Endometrial microvascular endothelial cells (primary cell): ENCODE data around the gene TPX2. TPM values are rescaled to one million over a fixed set of nuclear protein-coding genes. Genes with fewer than 3 reads are reported as not detected.
"Not testable (repeated sequence)": the region's sequence is repeated elsewhere in the genome, so short reads cannot be mapped to it uniquely, and the experiment has no call there.

Source experiments
- in situ Hi-C: cut with HindIII; loops from 2 replicates; pipeline ENCODE4 v1.10.0; 2017; ENCODE audit warnings: low sequenced_read_pairs, low pct_unique_long_range_greater_than_20kb; ENCODE audit errors: inconsistent ontology term
- total RNA-seq: library from RNA; depleted of rRNA; stranded (reverse); fragments of >200 nt; gene quantifications from one replicate; pipeline ENCODE4 v1.2.3, GENCODE V29; 2015; ENCODE audit errors: inconsistent ontology term

TPX2 gene
- total RNA-seq, 1 donor from 2014 or later, result 118 TPM

DNA sequence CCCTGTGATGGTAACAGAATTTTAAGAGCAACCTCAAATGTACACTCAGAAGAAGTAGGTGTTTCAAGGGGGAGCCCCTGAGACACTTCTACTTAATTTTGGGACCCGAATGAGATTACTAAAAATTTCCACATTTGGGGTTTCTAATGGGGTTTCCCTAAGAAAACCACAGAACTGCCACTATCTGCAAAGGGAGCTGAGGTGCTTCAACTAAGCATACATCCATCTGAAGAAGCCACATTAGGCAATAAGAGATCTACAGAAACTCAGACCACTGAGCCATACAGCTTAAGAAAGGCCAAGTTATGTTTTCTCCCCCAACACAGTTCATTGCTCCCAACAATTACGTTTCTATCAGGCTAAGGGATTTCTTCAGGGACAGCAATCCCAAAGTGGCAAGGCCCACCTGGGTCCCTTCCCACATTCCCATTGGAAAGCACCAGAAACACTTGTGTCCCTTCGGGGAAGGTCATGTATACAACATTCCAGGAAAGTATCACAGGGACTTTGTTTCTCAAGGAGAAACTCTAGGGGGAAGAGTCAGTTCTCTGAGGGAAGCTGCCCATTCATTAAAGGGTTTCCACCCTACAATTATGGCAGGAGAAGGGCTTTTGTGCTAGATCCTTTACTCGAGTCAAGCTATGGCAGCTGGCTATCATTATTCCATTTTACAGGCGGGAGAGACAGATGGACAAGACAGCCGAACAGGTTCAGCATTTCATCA is 21.4 kb upstream of the TPX2 start:
- in situ Hi-C loops, result no loop called here

DNA sequence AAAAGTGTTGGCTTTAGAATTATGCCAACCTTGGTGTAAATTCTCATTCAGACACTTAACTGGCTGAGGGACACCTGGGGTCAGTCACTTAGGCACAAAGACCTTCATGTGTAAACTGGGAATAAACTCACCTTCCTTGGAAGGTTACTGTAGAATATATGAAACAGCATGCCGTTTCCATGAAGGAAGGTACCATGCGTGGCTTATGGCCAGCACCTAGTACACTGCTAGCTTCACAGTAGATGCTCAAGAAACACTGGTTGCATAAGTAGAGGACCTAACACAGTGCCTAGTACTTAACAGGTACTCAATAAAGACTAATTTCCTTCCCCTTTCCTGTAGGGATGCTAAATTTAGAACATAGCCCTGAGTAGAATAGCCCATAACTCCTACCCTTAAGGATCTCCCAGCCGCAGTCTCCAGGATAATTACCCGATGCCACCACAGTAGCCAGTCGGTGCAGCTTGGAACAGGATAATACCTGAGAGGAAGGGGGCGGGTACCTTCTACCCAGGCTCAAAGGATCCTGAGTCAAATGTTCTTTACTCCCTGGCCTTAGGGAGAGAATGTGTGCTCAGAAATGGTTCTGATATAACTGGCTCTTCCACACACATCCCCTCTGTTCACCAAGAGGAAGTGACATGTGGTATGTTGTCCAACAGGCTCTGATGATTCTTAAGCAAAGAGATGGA is 20.0 kb upstream of the TPX2 start:
- in situ Hi-C loops, result no loop called here

DNA sequence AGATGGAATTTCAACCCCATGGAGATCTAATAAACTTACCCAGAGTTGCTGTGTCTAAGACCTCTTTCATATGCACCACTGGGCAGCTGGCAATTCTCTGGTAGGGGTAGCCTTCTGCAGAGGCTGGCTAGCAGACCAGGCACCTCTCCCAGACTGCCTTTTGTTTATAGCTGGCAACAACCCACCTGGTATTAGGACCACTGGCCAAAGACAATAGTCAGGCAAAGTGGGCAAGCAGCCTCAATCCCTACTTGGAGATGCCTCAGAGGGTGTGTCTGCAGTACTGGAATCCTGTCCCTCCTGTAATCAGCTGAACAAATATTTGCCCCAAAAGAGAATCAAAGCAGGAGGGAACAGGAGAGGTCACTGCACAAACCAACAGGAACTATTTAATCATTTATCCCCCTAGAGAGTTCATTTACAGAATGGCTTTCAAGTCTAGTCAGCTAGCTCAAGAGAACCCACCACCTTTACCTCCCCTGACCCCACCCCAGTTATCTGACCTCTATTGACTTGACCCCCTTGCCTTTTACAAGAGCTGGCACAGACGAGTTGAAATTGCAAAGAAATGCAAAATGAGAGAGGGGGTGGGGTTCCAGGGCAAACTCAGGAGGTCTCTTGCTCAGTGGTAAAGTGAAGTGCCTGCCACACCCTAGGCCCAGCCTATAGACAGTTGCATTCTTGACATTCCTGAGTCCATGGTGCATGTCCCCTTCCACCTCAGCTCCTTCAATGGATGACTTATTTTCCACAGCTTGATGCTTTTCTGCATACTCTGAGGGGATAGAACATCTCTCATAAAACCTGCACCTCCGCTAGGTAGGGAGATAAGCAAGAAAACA is 19.2 kb upstream of the TPX2 start:
- in situ Hi-C loops, result no loop called here

DNA sequence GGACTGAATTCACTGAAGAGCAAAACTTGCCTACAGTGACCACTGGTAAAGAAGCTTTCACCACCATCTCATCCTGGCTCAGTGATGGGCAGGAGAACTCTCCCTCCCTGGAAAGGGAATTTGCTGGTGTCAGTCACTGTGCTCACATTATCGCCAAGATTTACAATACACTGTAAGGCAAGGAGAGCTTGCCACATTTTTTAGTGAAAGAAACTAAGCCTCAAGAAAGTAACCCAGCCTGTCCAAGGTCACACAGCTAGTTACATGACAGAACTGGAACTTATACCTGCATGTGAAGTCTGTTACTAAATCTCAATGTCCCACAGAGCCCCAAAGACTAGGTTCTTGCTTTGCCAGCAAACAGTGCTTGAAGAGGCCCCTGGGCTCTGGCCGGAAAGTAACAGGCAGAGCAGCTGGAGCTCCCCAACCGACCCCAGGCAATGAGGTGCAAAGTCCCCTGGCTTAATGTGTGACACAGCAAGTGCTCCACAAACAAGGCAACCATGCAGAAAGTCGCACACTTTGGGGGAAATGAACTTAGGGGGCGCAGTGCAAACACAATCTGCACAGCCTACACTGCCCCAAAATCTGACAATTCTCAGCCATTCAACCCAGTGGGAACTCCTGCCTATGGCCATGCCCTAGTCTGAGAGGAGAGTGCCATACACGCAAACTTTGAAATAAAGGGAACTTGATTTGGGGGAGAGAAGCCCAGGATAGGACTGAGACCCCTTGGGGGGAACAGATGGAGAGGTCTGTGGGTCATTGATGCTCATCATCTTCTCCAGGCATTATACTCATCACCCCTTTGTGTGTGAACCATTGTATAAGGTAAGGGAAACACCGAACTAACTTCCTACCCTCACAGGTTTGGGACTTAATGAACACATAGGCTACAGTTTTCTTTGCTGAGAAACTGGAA is 18.3 kb upstream of the TPX2 start:
- in situ Hi-C loops, result no loop called here

DNA sequence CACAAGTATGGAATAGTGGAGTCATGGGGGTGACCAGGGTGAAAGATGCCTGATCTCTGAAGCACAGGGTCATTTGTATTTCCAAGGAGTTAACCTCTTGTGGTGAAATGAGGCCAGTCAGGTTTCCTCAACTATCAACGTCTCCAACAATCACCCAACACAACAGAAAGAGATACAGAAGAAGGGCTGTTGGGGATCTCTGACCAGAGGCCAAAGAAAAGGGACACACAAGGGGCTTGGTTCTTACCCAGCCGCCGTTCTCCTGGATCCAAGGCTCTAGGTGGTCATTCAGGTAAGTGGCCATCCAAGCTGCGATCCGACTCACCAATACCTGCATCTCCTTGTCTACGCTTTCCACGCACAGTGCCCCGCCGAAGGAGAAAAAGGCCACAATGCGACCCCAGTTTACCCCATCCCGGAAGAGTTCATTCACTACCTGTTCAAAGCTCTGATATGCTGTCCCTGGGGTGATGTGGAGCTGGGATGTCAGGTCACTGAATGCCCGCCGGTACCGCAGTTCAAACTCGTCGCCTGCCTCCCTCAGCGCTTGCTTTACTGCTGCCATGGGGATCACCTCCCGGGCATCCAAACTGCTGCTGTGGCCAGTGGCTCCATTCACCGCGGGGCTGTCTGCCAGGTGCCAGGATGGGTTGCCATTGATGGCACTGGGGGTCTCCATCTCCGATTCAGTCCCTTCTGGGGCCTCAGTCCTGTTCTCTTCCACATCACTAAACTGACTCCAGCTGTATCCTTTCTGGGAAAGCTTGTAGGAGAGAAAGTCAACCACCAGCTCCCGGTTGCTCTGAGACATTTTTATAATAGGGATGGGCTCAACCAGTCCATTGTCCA is 17.5 kb upstream of the TPX2 start:
- in situ Hi-C loops, result no loop called here

DNA sequence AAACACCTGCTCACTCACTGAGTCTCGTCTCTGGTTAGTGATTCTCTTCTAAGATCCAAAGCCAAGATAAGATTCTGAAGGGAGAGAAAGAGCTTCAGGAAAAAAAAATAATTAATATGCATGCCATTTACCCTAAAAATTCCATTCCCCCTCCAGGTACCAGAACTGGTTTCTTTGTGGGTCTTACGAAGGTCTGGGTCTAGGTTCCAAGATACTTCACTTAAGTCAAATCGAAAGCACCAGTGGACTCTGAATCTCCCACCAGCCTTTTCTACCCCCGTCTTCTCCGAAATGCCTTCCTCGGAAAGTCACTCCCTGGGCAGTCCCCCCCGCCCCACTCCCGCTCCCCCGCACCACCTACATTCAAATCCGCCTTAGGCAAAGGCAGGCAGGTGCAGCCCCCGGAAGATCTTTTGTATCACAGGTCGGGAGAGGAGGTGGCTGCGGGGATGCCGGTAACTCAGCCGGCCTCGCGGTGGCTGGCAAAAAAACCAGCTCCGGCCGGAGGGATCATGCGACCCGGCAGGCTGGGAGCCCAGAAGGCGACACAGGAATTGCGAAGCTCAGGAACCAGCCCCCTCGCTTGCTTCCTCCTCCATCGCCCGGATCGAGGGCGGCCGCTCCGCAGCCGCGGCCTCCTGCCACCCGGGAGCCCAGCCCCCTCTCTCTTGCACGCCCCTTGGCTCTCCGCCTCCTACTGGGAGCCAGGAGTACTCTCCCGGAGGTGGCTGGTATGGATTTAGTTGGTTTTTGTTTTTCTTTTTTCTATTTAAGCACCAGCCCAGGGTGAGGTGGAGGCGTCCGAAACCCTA is 16.6 kb upstream of the TPX2 start, which contains the start of gene BCL2L1:
Gene BCL2L1, minus strand, starts transcription at position 612 of the 812 bp plus-strand sequence. CDS start 650 bp downstream, outside the sequence.
- in situ Hi-C loops, result no loop called here

DNA sequence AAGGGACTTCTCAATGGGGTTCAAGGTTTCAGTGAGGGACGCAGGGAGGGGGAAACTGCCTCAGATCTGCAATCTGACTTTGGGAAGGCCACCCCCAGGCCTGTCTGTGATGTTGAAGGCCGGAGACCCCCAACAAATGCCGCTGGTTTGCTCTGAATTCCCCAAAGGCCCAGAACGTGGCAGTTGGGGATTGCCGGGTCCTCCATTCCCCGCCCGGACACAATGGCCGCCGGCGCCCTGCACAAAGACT is 16.1 kb upstream of the TPX2 start:
- in situ Hi-C loops, result no loop called here

DNA sequence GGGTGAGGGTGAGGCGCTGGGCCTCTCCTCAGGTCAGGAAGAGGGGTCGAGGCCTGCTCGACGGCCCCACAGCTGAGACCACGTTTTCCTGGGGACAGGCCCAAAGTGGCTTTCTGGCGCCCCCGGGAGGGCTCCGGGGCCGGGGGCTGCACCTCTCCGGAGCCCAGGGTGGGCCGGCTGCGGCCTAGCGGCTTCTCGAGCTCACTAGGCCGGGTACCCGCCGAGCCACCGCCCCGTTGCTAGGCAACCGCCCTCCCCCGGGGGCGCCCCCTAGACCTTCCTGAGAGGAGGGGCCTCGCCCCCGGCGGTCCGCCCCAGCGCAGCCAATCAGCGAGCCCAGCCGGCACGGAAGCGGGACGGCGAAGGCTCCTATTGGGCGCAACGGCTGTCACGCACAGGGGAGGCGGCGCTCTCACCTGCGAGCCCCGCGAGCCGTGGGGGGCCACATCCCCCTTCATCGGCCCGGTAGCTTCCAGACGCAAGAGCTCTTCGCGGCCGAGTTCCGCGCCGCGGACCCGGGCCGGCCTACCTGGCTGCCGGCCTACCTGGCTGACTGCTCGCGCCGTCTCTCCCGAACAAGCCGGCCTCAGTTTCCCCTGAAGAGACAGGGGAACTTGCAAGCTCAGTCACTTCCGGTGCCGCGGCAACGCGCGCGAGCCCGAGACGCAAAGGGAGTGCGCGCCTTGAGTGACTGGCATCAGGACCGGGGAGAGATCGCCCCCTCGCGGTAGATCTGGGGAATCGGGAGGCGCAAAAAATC is 15.6 kb upstream of the TPX2 start:
- in situ Hi-C loops, result no loop called here

DNA sequence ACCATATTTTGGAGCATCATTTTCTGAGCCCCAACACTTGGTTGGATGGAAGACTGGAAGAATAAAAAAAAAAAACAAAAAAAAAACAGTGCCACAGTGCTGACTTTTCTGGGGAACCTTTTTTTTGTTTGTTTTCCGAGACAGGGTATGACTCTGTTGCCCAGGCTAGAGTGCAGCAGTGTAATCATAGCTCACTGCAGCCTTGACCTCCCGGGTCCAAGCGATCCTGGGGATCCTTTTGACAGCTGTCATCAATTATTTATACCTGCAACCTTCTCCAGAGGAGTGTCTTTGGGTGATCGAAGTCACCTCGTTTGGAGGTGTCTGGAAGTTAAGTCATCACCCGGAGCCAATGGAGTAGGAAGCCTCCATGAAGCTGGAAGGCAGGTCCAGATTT is 7.8 kb upstream of the TPX2 start:
- in situ Hi-C loops, result no loop called here

DNA sequence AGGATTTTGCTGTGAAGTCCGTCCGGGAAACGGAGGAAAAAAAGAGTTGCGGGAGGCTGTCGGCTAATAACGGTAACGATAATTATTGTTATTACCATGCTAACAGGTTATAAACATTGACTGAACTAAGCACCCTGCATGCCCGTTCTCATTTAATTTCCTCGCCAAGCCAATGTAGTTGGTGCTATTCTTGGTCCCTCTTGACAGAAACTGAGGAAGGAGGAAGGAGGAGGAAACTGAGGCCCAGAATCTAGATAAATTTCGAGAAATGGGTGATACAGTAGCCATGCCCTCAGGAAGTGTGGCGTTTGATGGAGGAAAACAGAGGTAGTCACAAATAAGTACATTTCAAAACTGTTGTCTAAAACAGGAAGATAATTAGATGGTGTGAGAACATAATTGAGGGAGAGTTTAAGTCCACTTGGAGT is 474 bp downstream of the TPX2 start:
- in situ Hi-C loops, result no loop called here

DNA sequence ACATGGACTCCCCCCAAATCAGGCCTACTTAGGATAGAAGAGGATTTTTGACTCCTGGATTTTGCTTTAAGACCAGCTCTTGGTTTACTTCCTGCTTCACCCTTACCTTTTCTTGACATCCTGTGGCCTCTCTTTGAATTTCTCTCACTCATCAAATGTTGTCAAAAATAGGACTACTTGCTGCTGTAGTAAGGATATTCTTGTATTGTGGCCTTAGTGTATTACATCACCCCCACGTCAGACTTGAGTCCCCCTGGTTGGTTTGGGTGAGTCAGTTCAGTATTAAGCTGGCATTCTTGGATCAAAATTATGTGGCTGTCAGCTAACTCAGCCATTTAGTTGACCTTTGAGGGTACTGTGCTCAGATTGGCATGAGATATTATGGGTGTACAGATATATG is 1.1 kb downstream of the TPX2 start:
- in situ Hi-C loops, result no loop called here

DNA sequence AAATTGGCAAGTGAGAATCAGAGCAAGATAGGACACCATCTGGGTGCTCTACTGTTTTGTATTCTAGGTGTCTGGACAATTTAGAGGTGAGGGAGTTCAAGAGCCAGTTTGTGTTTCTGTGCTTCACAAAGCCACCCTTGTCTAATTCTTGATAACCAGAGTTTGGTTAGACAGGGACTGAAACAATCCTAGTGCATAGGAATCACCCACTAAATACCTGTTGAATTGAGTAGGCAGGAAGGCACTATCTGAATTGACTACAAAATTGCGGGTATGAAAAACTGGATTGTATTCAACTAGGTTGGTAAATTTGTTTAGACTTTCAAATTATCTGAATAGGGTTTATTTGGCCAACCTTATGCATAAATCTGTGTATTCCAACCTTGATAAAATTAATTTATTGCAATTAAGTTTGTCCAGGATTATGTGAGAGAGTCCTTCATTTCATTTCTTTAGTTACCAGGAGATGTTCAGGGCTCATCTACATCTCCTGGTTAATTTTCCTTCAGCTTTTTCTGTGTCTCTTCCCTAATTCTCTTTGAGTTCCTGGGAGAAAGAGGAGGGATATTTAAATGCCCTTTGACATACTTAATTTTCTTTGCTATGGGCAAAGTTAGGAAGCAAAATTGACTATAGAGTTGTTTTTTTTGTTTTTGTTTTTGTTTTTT is 1.7 kb downstream of the TPX2 start:
- in situ Hi-C loops, result no loop called here

DNA sequence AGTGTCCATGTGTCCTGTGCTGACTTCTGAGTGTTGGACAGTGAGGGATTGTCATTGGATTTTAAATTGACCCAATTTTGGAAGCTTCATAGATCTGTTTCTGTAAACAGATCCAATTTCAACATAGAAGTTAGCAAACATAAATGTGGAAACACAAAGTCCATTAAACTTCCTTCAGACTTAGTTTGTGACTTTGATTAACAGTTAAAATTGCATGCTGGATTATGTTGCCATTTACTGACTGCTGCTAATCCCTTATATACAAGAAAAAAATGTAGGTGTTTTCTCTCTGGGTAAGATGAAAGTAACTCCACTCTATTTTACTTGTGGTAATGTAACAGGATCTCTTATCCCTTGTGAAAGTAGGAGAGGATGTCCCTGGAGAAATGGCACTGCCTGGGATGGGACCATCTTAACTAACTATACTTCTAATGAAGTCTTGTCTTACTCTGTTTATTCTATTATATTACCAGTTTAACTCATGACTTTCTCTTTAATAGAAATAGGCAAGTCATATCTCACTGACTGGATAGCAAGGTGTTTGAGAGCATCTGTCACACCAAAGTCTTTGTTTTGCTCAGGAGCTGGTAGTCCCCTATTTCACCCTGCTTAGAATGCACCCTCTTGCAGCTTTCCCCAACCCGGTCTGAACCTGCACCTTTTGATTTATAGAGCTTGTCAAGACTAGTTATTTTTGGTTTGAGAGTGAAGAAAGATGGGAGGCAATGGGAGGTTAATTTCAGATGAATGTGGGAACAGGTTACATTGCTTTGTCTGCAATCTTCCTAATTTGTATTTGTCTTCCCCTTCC is 7.2 kb downstream of the TPX2 start:
- in situ Hi-C loops, result no loop called here

DNA sequence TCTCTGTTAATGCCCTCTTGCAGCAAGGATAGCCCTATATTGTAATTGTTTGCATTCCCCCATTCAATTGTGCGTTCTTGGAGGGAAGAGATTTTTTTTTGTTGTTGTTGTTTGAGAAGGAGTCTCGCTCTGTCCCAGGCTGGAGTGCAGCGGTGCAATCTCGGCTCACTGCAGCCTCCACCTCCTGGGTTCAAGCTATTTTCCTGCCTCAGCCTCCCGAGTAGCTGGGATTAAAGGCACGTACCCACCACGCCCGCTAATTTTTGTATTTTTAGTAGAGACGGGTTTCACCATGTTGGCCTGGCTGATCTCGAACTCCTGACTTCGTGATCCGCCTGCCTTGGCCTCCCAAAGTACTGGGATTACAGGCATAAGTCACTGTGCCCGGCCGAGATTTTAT is 7.9 kb downstream of the TPX2 start:
- in situ Hi-C loops, result not testable (repeated sequence)

DNA sequence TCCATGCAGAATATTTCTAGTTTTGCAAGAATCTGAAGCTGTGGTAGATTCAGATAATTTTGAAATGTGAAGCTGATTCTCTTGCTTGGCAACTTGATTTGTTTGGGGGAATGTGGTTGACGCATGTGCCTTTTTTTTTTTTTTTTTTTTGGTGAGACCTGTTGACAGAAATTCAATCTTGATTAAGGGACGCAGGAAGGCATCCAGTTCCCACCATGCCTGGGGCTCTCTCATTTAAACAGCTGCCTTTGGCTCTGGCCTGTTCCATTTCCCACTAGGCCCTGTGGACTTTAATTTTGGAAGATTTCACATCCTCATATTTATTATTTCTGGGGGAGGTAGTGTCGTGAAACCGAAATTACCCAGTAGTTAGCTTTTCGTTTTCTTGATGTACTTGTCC is 8.6 kb downstream of the TPX2 start:
- in situ Hi-C loops, result no loop called here
